Tibial nerve (tissue), 4 donors: Measurements from ENCODE around the gene MRPL36. TPM values are rescaled to one million over a fixed set of nuclear protein-coding genes. Genes with fewer than 3 reads are reported as not detected.

ENCODE experiments used
- DNase-seq, 2 donors: peaks; one replicate each; pipeline ENCODE4 v3.0.0-alpha.2; 2019; ENCODE audit warnings: low spot score in 2 of 2
- H3K27ac ChIP-seq, 4 donors: fragments of 200-600 bp; sonication (generic) in 3 of 4; one replicate each; pipeline ENCODE4 v1.5.1; 2017 to 2019; ENCODE audit warnings: mild to moderate bottlenecking in 1 of 4
- H3K27me3 ChIP-seq, 2 donors: fragments of 200-600 bp; sonication (generic) in 1 of 2; one replicate each; pipeline versions ENCODE4 v1.5.1 to v1.6.0; 2017 to 2019
- H3K36me3 ChIP-seq, 3 donors: fragments of 200-600 bp; sonication (generic); one replicate each; pipeline ENCODE4 v1.5.1; 2018 to 2019
- H3K4me1 ChIP-seq, 4 donors: fragments of 200-600 bp; sonication (generic) in 3 of 4; one replicate each; pipeline ENCODE4 v1.5.1; 2017 to 2019
- H3K4me3 ChIP-seq, 4 donors: fragments of 200-600 bp; sonication (generic) in 3 of 4; one replicate each; pipeline ENCODE4 v1.5.1; 2017 to 2019; ENCODE audit warnings: mild to moderate bottlenecking in 1 of 4, moderate library complexity in 1 of 4
- H3K9me3 ChIP-seq, 4 donors: fragments of 200-600 bp; sonication (generic) in 3 of 4; one replicate each; pipeline ENCODE4 v1.5.1; 2017 to 2019
- CTCF ChIP-seq, 5 experiments: fragments of 200-600 bp in 3 of 5; fragments of 450-650 bp in 2 of 5; sonication (generic) in 3 of 5; IDR thresholded peaks; one replicate each; pipeline ENCODE4 v1.5.1; 2016 to 2019; ENCODE audit warnings: antibody characterized with exemption in 5 of 5, mild to moderate bottlenecking in 3 of 5, moderate library complexity in 2 of 5
- EP300 ChIP-seq, 2 donors: sonication (generic); formaldehyde crosslinking; IDR thresholded peaks; one replicate each; pipeline ENCODE4 v1.6.1; 2017; ENCODE audit warnings: antibody characterized with exemption in 2 of 2, mild to moderate bottlenecking in 1 of 2
- POLR2A ChIP-seq, 2 donors: fragments of 450-650 bp; IDR thresholded peaks; one replicate each; pipeline ENCODE4 v1.6.1; 2017; ENCODE audit warnings: antibody characterized with exemption in 2 of 2, mild to moderate bottlenecking in 2 of 2, moderate library complexity in 2 of 2
- WGBS, 2 donors: methylation state at CpG; one replicate each; pipeline ENCODE4 v1.1.5; 2018; 5-methylcytosine and 5-hydroxymethylcytosine counted together
- total RNA-seq, 4 donors: library from RNA; depleted of rRNA; stranded (reverse); fragments of >200 nt; gene quantifications; one replicate each; pipeline ENCODE4 v1.1.0, GENCODE V29; 2016

Gene MRPL36
- total RNA-seq, 4 donors from 2014 or later, result 18.2 to 54.0 (median 27.8) TPM

GRCh38 chr5:1809416-1810035 is 9.9 kb upstream of the MRPL36 start:
- Histone ChIP-seq H3K9me3 (no peaks in the 10 kb centered on the region), H3K27me3 (no peaks in the 10 kb centered on the region), H3K4me1 (no peaks in the 10 kb centered on the region), H3K27ac (peak overlapping the region in 1 of 4 donors; percentile 61), H3K36me3 (peaks cover 0 to 99% (median 32%) of the 10 kb centered on the region in 3 donors), H3K4me3 (no peak overlapping the region)
- WGBS, 2 donors, result 86 to 92% methylated on average over 27 to 30 of the region's 32 CpGs
- DNase-seq, result no peak
- TF ChIP-seq POLR2A (IDR thresholded peaks at IDR 0.05), result no peak
- TF ChIP-seq EP300 (IDR thresholded peaks at IDR 0.05), result no peak
- no peak for TF ChIP-seq CTCF (IDR thresholded peaks at IDR 0.05)

GRCh38 chr5:1808439-1808838 is 8.8 kb upstream of the MRPL36 start:
- 40 to 51% methylated on average over 3 of the region's 3 CpGs for WGBS, 2 donors
- Histone ChIP-seq H3K27me3 (no peaks in the 10 kb centered on the region), H3K27ac (peak overlapping the region in 1 of 4 donors; percentile 61), H3K4me1 (peaks cover 0 to 3% (median 0%) of the 10 kb centered on the region in 4 donors), H3K9me3 (no peaks in the 10 kb centered on the region), H3K4me3 (no peak overlapping the region), H3K36me3 (peaks cover 0 to 99% (median 27%) of the 10 kb centered on the region in 3 donors)
- no peak for DNase-seq
- TF ChIP-seq POLR2A (IDR thresholded peaks at IDR 0.05), result no peak
- TF ChIP-seq EP300 (IDR thresholded peaks at IDR 0.05), result no peak
- no peak for TF ChIP-seq CTCF (IDR thresholded peaks at IDR 0.05)

GRCh38 chr5:1807451-1808185 is 8.0 kb upstream of the MRPL36 start:
- H3K27me3 ChIP-seq, result no peaks in the 10 kb centered on the region
- WGBS, 2 donors, result 88 to 92% methylated on average over 17 to 20 of the region's 20 CpGs
- TF ChIP-seq EP300 (IDR thresholded peaks at IDR 0.05) (no peak), CTCF (IDR thresholded peaks at IDR 0.05) (no peak), POLR2A (IDR thresholded peaks at IDR 0.05) (no peak)
- H3K9me3 ChIP-seq, result no peaks in the 10 kb centered on the region
- H3K27ac ChIP-seq, result peak overlapping the region in 1 of 4 donors; percentile 50
- H3K4me3 ChIP-seq, result no peak overlapping the region
- DNase-seq, result no peak
- peaks cover 0 to 99% (median 27%) of the 10 kb centered on the region in 3 donors for H3K36me3 ChIP-seq
- H3K4me1 ChIP-seq, result peaks cover 0 to 11% (median under 1%) of the 10 kb centered on the region in 4 donors

GRCh38 chr5:1806974-1807373 is 7.3 kb upstream of the MRPL36 start:
- H3K4me3 ChIP-seq, result no peak overlapping the region
- H3K27me3 ChIP-seq, result no peaks in the 10 kb centered on the region
- no peaks in the 10 kb centered on the region for H3K9me3 ChIP-seq
- no peak for TF ChIP-seq CTCF (IDR thresholded peaks at IDR 0.05)
- TF ChIP-seq POLR2A (IDR thresholded peaks at IDR 0.05), result no peak
- no peak for TF ChIP-seq EP300 (IDR thresholded peaks at IDR 0.05)
- peaks cover 0 to 94% (median 27%) of the 10 kb centered on the region in 3 donors for H3K36me3 ChIP-seq
- WGBS, 2 donors, result 90 to 91% methylated on average over 16 of the region's 16 CpGs
- H3K27ac ChIP-seq, result no peak overlapping the region
- DNase-seq, result no peak
- peaks cover 0 to 18% (median 5%) of the 10 kb centered on the region in 4 donors for H3K4me1 ChIP-seq

- DNase-seq, result no peak
- 89 to 92% methylated on average over 15 of the region's 15 CpGs for WGBS, 2 donors
- TF ChIP-seq CTCF (IDR thresholded peaks at IDR 0.05), result no peak
- TF ChIP-seq EP300 (IDR thresholded peaks at IDR 0.05), result no peak
- TF ChIP-seq POLR2A (IDR thresholded peaks at IDR 0.05), result no peak
- Histone ChIP-seq H3K27me3 (no peaks in the 10 kb centered on the region), H3K9me3 (no peaks in the 10 kb centered on the region), H3K27ac (no peak overlapping the region), H3K36me3 (peaks cover 0 to 87% (median 27%) of the 10 kb centered on the region in 3 donors), H3K4me3 (no peak overlapping the region), H3K4me1 (peaks cover 0 to 22% (median 6%) of the 10 kb centered on the region in 4 donors)
Measured at GRCh38 chr5:1806199-1806598, 6.6 kb upstream of the MRPL36 start.
